ENCODE data around the gene BCAS3. TPM values are rescaled to one million over a fixed set of nuclear protein-coding genes. Genes with fewer than 3 reads are reported as not detected.

The BCAS3 gene
- total RNA-seq, 2 donors from 2014 or later = 28.0 to 37.7 TPM

GRCh38 chr17:61267847-61268246 lies 590.2 kb downstream of the BCAS3 start:
- H3K27me3 Mint-ChIP-seq (ENCODE audit: insufficient read depth) = no peaks in the 10 kb centered on the region
- Histone ChIP-seq H3K27me3 (ENCODE audit: control insufficient read depth, insufficient read depth, low read length, poor library complexity, severe bottlenecking) (no peaks in the 10 kb centered on the region), H3K9ac (ENCODE audit: extremely low read depth, low read length, poor library complexity, severe bottlenecking) (no peak overlapping the region), H3K36me3 (ENCODE audit: control insufficient read depth, insufficient read depth, low read length) (no peaks in the 10 kb centered on the region), H3K27ac (ENCODE audit: low read depth, low read length) (no peak overlapping the region), H3K4me3 (ENCODE audit: low read length) (no peak overlapping the region), H3K4me1 (ENCODE audit: control insufficient read depth, insufficient read depth, low read length) (no peaks in the 10 kb centered on the region), H3K9me3 (ENCODE audit: control insufficient read depth, low read length) (no peaks in the 10 kb centered on the region)
- no peak overlapping the region for H3K4me3 Mint-ChIP-seq
- H3K27ac Mint-ChIP-seq = no peak overlapping the region
- TF ChIP-seq, protein P1, sequence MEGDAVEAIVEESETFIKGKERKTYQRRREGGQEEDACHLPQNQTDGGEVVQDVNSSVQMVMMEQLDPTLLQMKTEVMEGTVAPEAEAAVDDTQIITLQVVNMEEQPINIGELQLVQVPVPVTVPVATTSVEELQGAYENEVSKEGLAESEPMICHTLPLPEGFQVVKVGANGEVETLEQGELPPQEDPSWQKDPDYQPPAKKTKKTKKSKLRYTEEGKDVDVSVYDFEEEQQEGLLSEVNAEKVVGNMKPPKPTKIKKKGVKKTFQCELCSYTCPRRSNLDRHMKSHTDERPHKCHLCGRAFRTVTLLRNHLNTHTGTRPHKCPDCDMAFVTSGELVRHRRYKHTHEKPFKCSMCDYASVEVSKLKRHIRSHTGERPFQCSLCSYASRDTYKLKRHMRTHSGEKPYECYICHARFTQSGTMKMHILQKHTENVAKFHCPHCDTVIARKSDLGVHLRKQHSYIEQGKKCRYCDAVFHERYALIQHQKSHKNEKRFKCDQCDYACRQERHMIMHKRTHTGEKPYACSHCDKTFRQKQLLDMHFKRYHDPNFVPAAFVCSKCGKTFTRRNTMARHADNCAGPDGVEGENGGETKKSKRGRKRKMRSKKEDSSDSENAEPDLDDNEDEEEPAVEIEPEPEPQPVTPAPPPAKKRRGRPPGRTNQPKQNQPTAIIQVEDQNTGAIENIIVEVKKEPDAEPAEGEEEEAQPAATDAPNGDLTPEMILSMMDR (conservative IDR thresholded peaks at IDR 0.05) = no peak
- H3K4me1 Mint-ChIP-seq = peaks cover 2% of the 10 kb centered on the region
- no peak for DNase-seq
- H3K36me3 Mint-ChIP-seq (ENCODE audit: low read depth) = no peaks in the 10 kb centered on the region
- WGBS, 2 experiments (ENCODE audit: insufficient coverage in 1 of 2, insufficient read length in 1 of 2) = 99 to 100% methylated on average over 2 to 5 of the region's 5 CpGs
- no peaks in the 10 kb centered on the region for H3K9me3 Mint-ChIP-seq

GRCh38 chr17:61275395-61275794 lies 597.7 kb downstream of the BCAS3 start:
- H3K4me3 Mint-ChIP-seq = no peak overlapping the region
- TF ChIP-seq, protein P1 (conservative IDR thresholded peaks at IDR 0.05) = no peak
- H3K4me3 ChIP-seq (ENCODE audit: low read length) = no peak overlapping the region
- no peaks in the 10 kb centered on the region for H3K4me1 ChIP-seq (ENCODE audit: control insufficient read depth, insufficient read depth, low read length)
- no peak overlapping the region for H3K27ac Mint-ChIP-seq
- no peaks in the 10 kb centered on the region for H3K36me3 Mint-ChIP-seq (ENCODE audit: low read depth)
- WGBS, 2 experiments (ENCODE audit: insufficient coverage in 1 of 2, insufficient read length in 1 of 2) = 95 to 98% methylated on average over 3 to 5 of the region's 5 CpGs
- no peak overlapping the region for H3K9ac ChIP-seq (ENCODE audit: extremely low read depth, low read length, poor library complexity, severe bottlenecking)
- peaks cover 10% of the 10 kb centered on the region for H3K27me3 Mint-ChIP-seq (ENCODE audit: insufficient read depth)
- no peak overlapping the region for H3K27ac ChIP-seq (ENCODE audit: low read depth, low read length)
- H3K9me3 ChIP-seq (ENCODE audit: control insufficient read depth, low read length) = no peaks in the 10 kb centered on the region
- H3K27me3 ChIP-seq (ENCODE audit: control insufficient read depth, insufficient read depth, low read length, poor library complexity, severe bottlenecking) = no peaks in the 10 kb centered on the region
- H3K36me3 ChIP-seq (ENCODE audit: control insufficient read depth, insufficient read depth, low read length) = no peaks in the 10 kb centered on the region
- H3K4me1 Mint-ChIP-seq = peaks cover 9% of the 10 kb centered on the region
- no peak for DNase-seq
- no peaks in the 10 kb centered on the region for H3K9me3 Mint-ChIP-seq

DNA sequence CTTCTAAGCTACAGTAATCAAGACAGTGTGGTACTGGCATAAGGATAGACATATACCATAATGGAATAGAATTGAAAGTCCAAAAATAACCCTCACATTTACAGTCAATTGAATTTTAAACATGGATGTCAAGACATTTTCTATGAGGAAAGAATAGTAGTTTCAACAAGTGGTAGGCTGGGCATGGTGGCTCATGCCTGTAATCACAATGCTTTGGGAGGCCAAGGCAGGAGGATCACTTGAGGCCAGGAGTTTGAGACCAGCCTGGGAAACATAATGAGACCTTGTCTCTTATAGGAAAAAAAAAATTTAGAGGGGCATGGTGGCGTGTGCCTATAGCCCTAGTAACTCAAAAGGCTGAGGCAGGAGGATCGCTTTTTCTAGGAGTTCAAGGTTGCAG lies 599.2 kb downstream of the BCAS3 start:
- H3K36me3 ChIP-seq (ENCODE audit: control insufficient read depth, insufficient read depth, low read length) = no peaks in the 10 kb centered on the region

More for the DNA sequence above, 599.2 kb downstream of the BCAS3 start:
- no peak for DNase-seq
- Mint-ChIP-seq H3K27ac (no peak overlapping the region), H3K36me3 (ENCODE audit: low read depth) (no peaks in the 10 kb centered on the region), H3K27me3 (ENCODE audit: insufficient read depth) (peaks cover 18% of the 10 kb centered on the region), H3K4me3 (no peak overlapping the region), H3K4me1 (peaks cover 9% of the 10 kb centered on the region), H3K9me3 (no peaks in the 10 kb centered on the region)
- Histone ChIP-seq H3K27me3 (ENCODE audit: control insufficient read depth, insufficient read depth, low read length, poor library complexity, severe bottlenecking) (peaks cover 5% of the 10 kb centered on the region), H3K9me3 (ENCODE audit: control insufficient read depth, low read length) (no peaks in the 10 kb centered on the region), H3K9ac (ENCODE audit: extremely low read depth, low read length, poor library complexity, severe bottlenecking) (no peak overlapping the region), H3K4me3 (ENCODE audit: low read length) (no peak overlapping the region), H3K27ac (ENCODE audit: low read depth, low read length) (no peak overlapping the region), H3K4me1 (ENCODE audit: control insufficient read depth, insufficient read depth, low read length) (no peaks in the 10 kb centered on the region)
- TF ChIP-seq, protein P1 (conservative IDR thresholded peaks at IDR 0.05) = no peak
- WGBS, 2 experiments (ENCODE audit: insufficient coverage in 1 of 2, insufficient read length in 1 of 2) = 91 to 92% methylated on average over 2 of the region's 2 CpGs
